Hepatocyte (in vitro differentiated cells): ENCODE measurements around the gene PLSCR3.

Source experiments
- CTCF ChIP-seq: fragments of 200-600 bp; sonication (generic); IDR thresholded peaks from 2 replicates; pipeline ENCODE4 v1.5.1; 2016; ENCODE audit warnings: antibody characterized with exemption, mild to moderate bottlenecking; ENCODE audit not compliant: poor library complexity
- EZH2 ChIP-seq: fragments of 200-600 bp; sonication (generic); IDR thresholded peaks from 2 replicates; pipeline ENCODE4 v1.6.1; 2016; ENCODE audit warnings: antibody characterized with exemption, mild to moderate bottlenecking, borderline replicate concordance
- EZH2phosphoT487 ChIP-seq: fragments of 200-600 bp; sonication (generic); IDR thresholded peaks from one replicate; pipeline ENCODE4 v1.6.1; 2018; ENCODE audit warnings: antibody characterized with exemption, mild to moderate bottlenecking, low read depth, moderate library complexity; ENCODE audit not compliant: unreplicated experiment, severe bottlenecking

GRCh38 chr17:7380321-7380720, 14.0 kb downstream of the PLSCR3 start:
- TF ChIP-seq CTCF = no peak
- TF ChIP-seq EZH2 = no peak
- no peak for TF ChIP-seq EZH2phosphoT487
